H1 (cell line): Measurements from ENCODE around the gene SPAG4. TPM values are rescaled to one million over a fixed set of nuclear protein-coding genes. Genes with fewer than 3 reads are reported as not detected.

ENCODE experiments used
- NANOG ChIP-seq: IDR thresholded peaks from 2 replicates; pipeline ENCODE4 v1.6.1; 2011; ENCODE audit warnings: low read length, low read depth, mild to moderate bottlenecking, inconsistent platforms; ENCODE audit not compliant: insufficient read depth, poor library complexity, severe bottlenecking
- SP2 ChIP-seq: IDR thresholded peaks from 2 replicates; pipeline ENCODE4 v1.6.1; 2012; ENCODE audit warnings: mild to moderate bottlenecking, low read length, inconsistent platforms
- SRF ChIP-seq: IDR thresholded peaks from 2 replicates; pipeline ENCODE4 v1.6.1; 2011; ENCODE audit warnings: mild to moderate bottlenecking, low read depth, low read length, moderate library complexity
- polyA plus RNA-seq, 7 experiments: library from polyadenylated mRNA; depleted of rRNA in 3 of 7; stranded (reverse) in 5 of 7; unstranded in 2 of 7; fragments of >200 nt in 5 of 7; fragments of 200-250 nt in 2 of 7; gene quantifications; 1 replicate in 5 of 7; 2 replicates in 1 of 7; 4 replicates in 1 of 7; pipeline versions ENCODE4 v1.2.1 to v1.2.3, GENCODE V29; 2011 to 2013; ENCODE audit warnings: missing spikeins in 2 of 7, mixed read lengths in 2 of 7
- total RNA-seq: library from RNA; stranded (reverse); fragmentation: NEBNext Ultra II Directional; extraction: Animal tissue kit (Norgen Biotek cat#: 25700); gene quantifications from 2 replicates; pipeline ENCODE4 v1.2.1, GENCODE V29; 2021

The SPAG4 gene
- total and polyA plus RNA-seq, 2 of the 8 experiments (the other 6 are each of a cell fraction or from before 2014, with no cell fraction given) = 2.4 to 6.0 TPM

- TF ChIP-seq SP2 (no peak), SRF (no peak), NANOG (no peak)
Observed at GRCh38 chr20:35615667-35616464, at the start of gene SPAG4 (continued).
